Loucy (cell line): Measurements from ENCODE around the gene KRT86.
"Not testable (repeated sequence)": the region's sequence is repeated elsewhere in the genome, so short reads cannot be mapped to it uniquely, and the experiment has no call there.

Experiments
- CTCF ChIP-seq: fragments of 200-600 bp; sonication (generic); conservative IDR thresholded peaks from 2 replicates; pipeline ENCODE4 v1.5.1; 2014; ENCODE audit warnings: mild to moderate bottlenecking, antibody characterized with exemption, low read length
- EZH2phosphoT487 ChIP-seq: fragments of 200-600 bp; IDR thresholded peaks from 2 replicates; pipeline ENCODE4 v1.6.1; 2018; ENCODE audit warnings: antibody characterized with exemption, mild to moderate bottlenecking, moderate library complexity, borderline replicate concordance

DNA sequence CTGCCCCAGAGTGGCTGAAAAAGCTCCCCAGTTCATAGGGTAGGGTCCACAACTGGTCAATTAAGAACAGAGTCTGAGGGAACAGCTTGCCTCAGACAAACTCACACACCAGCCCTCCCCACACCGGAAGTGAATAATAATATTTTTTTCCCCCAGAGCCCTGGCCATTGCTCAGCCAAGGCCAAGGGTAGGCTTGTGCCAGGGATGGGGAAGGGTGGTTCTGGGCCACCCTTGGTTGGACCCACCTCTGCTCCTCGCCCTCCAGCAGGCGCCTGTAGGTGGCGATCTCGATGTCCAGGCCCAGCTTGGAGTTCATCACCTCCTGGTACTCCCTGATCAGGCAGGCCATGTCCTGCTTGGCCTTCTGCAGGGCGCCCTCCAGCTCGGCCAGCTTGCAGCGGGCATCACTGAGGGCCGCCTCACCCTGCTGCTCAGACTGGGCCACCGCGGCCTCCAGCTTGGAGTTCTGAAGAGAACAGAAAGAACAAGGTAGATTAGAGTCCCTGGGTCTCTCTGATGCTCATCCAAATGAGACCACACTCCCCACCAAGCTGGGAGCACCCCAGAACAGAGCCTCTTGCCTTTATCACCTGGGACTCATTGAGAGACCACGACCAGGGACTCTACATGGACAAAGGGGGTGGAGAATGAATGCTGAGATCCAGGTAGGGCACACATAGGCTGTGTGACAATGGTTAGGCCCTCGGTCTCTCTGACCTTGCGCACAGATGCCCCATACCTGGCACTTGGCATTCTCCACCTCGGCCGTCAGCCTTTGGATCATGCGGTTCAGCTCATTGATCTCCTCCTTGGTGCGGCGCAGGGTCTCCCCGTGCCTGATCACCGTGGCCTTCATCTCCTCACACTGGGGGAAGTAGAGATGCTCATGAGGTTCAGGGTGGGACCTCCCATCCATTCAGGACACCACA lies 12.7 kb downstream of the KRT86 start:
- TF ChIP-seq EZH2phosphoT487, result not testable (repeated sequence)
- TF ChIP-seq CTCF, result peak; percentile 55
